ENCODE data around the gene RHOB.

The RHOB gene

DNA sequence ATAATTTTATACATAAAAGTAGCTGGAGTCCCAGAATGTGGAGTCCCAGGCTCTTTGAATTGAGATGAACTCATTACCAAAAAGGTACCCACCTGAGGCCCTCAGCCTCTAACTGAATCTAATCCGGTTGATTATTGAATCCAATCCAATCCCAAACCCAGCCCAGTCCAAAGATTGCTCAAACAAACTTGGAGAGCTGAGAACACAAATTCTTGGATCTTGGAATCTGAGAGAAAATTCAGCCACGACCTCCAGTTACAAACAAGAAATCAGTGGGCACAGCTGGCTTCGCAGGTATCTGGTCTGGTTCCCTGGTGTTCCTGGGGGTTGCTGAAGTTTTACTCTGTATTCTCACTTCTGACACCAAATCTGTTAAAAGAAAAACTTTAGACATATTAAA is 28.4 kb upstream of the RHOB start:
- TF ChIP-seq ZFX (IDR thresholded peaks at IDR 0.05), result no peak
- TF ChIP-seq, protein P1, sequence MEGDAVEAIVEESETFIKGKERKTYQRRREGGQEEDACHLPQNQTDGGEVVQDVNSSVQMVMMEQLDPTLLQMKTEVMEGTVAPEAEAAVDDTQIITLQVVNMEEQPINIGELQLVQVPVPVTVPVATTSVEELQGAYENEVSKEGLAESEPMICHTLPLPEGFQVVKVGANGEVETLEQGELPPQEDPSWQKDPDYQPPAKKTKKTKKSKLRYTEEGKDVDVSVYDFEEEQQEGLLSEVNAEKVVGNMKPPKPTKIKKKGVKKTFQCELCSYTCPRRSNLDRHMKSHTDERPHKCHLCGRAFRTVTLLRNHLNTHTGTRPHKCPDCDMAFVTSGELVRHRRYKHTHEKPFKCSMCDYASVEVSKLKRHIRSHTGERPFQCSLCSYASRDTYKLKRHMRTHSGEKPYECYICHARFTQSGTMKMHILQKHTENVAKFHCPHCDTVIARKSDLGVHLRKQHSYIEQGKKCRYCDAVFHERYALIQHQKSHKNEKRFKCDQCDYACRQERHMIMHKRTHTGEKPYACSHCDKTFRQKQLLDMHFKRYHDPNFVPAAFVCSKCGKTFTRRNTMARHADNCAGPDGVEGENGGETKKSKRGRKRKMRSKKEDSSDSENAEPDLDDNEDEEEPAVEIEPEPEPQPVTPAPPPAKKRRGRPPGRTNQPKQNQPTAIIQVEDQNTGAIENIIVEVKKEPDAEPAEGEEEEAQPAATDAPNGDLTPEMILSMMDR (conservative IDR thresholded peaks at IDR 0.05), result no peak
- no peak overlapping the region for H3K27ac ChIP-seq

DNA sequence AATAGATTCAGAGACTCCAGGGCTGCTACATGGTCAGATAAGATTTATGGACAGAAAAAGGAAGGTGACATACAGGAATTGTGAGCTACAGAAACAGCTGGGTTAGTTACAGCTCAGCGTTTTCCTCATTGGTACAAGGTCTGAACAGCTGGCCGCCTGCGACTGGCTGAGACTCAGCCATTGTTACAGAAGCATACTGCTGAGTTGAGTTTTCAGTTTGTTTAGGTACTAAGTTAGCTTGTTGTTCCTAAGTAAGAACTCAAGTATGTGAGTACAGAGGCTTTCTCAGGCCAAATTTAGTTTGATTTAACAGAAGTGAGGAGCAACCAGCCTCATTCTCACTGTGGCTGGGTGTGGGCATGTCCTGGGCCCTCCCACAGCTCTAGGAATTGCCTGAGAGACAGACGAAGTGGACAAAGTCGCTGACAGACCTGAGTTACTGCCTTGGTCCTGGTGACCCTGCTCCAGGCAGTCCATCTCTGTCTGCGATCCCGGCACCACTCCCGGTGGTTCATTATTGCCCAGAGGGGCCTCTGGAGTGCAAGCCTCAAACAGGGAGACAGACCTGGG is 27.8 kb upstream of the RHOB start:
- H3K27ac ChIP-seq, result no peak overlapping the region
- TF ChIP-seq ZFX (IDR thresholded peaks at IDR 0.05), result no peak
- TF ChIP-seq, protein P1 (conservative IDR thresholded peaks at IDR 0.05), result no peak

DNA sequence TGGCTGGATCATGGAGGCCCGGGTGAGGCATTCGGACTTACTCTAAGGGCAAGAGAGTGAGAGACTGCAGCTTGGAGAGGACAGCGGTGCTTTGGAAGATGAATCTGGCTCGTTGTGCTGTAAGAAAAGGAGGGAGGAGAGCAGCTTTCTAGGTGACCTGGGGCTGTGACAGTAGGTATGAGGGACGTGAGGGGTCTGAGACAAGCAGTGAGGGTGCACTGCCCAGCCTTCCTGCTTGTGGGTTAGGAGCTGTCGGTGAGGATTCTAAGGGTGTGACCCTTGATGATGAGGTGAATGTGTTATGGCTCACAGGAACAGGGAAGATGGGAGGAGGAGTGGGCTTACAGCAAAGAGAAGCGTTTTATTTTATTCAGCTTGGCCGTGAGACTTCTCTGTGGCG is 27.1 kb upstream of the RHOB start:
- no peak overlapping the region for H3K27ac ChIP-seq
- no peak for TF ChIP-seq ZFX (IDR thresholded peaks at IDR 0.05)
- TF ChIP-seq, protein P1 (conservative IDR thresholded peaks at IDR 0.05), result no peak

DNA sequence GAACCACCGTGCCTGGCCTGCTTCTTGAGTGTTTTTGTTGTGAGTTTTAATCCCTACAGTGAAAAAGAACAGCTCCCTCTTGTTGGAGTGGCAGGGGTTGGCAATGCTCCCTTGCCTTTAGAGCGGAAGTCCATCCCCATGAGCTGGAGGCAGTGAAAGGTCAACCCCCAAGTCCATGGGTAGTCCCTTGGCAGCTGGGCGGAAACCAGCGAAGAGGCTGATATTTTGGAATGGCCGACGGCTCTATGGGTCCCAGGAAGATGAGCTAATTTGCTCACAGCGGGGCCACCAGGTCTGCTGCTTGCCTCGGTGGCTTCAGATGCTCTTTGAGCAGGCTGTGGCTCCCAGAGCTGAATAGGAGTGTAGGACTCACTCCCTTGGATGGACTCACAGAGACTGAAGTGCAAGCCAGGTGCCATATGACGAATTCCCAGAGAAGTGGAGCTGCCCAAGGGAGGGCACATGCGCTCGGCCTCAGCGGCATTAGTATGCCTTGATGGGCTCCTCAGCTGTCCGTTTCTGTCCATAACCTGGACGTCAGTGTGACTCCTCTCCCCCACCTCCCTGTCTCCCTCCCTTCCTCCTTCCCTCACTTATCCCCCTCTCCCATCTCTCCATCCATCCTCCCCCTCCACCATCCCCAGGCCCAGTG is 25.4 kb upstream of the RHOB start:
- H3K27ac ChIP-seq, result no peak overlapping the region
- TF ChIP-seq, protein P1 (conservative IDR thresholded peaks at IDR 0.05), result no peak
- TF ChIP-seq ZFX (IDR thresholded peaks at IDR 0.05), result no peak

DNA sequence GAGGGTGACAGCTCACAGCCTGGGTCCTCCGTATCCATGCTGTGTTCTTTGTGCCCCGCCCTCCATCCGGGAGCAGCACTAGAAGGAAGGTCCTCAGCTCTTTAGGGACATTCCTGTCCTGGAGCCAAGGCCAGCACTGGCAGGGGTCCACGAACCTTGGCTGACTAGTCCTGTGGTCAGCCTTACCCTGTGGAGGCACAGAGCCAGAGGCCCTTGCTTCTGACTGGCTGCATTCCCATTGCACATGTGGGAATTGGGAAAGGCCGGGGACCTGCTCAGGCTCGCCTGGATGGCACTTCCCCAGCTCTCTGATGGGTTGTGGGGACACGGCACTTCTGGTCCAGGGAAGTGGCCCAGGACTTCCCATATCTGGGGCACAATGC is 24.9 kb upstream of the RHOB start:
- no peak overlapping the region for H3K27ac ChIP-seq

DNA sequence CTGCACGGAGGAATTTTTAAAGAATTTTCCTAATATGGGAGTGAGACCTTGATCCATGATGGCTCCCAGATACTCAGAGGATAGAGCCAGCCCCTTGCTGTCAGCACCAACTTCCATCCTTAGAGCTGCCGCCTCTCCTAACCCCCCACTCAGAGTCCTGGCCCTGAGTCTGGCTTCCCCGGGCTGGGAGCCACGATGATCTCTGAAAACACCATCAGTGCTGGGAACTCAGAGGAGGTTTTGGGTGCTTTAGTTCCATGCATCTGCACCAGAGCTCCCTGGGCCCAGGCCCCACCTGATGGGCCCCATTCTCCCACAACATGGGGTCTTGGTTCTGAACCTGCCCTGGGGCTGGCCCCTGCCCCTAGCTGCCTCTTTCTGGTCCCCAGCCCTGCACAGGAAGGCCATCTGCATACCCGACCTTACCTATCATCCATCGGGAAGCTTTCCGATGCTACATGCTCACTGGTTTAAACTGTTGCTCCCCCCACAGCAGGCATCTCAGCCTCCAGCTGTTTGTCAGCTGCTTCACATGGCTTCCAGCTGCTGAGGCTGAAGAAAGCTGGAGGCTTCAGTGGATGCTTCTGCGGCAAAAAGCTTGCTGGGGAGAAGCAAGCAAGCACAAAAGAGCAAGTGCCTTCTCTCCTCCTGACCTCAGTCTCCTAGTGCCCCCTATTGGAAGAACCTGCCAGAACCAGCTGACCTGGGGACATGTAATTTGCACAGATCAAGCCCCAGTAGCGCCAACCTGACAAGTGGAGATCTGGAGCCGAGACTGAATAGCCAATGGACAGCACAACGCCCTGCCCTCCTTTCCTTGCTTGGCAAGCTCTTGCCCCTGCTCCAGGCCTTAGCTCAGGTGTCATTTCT is 24.2 kb upstream of the RHOB start:
- TF ChIP-seq ZFX (IDR thresholded peaks at IDR 0.05), result no peak
- TF ChIP-seq, protein P1 (conservative IDR thresholded peaks at IDR 0.05), result no peak
- H3K27ac ChIP-seq, result no peak overlapping the region

More for the DNA sequence above, 24.9 kb upstream of the RHOB start:
- TF ChIP-seq, protein P1 (conservative IDR thresholded peaks at IDR 0.05), result no peak
- no peak for TF ChIP-seq ZFX (IDR thresholded peaks at IDR 0.05)

DNA sequence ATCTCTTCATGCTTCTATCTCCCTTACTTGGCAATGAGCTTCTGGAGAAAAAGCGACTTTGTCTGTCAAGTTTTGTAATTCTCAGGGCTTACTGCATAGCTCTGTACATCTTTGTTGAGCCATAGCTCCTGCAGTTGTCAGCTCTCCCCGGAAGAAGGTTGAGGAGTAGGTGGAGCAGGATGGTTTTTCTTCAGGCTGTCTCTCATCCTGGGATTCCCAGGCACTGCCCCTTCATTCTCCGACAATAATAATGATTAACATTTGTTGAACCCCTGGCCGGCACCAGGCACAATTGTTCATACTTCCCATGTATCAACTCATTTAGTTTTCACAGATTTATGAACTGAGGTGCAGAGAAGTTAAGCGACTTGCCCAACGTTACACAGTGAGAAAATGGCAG is 23.5 kb upstream of the RHOB start:
- H3K27ac ChIP-seq, result no peak overlapping the region
- TF ChIP-seq ZFX (IDR thresholded peaks at IDR 0.05), result no peak
- TF ChIP-seq, protein P1 (conservative IDR thresholded peaks at IDR 0.05), result no peak

Data from C4-2B (cell line).